Body of pancreas (tissue), 4 donors: ENCODE results near the gene GARNL3. TPM values are rescaled to one million over a fixed set of nuclear protein-coding genes. Genes with fewer than 3 reads are reported as not detected.

Source experiments
- ATAC-seq: fragments of 150-250 bp; one replicate; pipeline ENCODE4 v1.9.1; 2016
- DNase-seq, 4 donors: peaks; one replicate each; pipeline ENCODE4 v3.0.0-alpha.2; 2019
- H3K27ac ChIP-seq, 4 donors: fragments of 200-600 bp; sonication (generic); 1 replicate in 3 of 4; 2 replicates in 1 of 4; pipeline versions ENCODE4 v1.5.1 to v1.6.1; 2016 to 2019; ENCODE audit warnings: mild to moderate bottlenecking in 1 of 4, mixed read lengths in 1 of 4, moderate library complexity in 1 of 4
- H3K27me3 ChIP-seq, 2 donors: fragments of 200-600 bp; sonication (generic); one replicate each; pipeline ENCODE4 v1.6.0; 2016; ENCODE audit warnings: mild to moderate bottlenecking in 1 of 2
- H3K36me3 ChIP-seq, 2 donors: fragments of 200-600 bp; sonication (generic); replicated peaks in 1 of 2; 2 replicates each; pipeline ENCODE4 v1.5.1; 2016; ENCODE audit warnings: low read depth in 2 of 2; ENCODE audit not compliant: insufficient read depth in 1 of 2
- H3K4me1 ChIP-seq: fragments of 200-600 bp; sonication (generic); one replicate; pipeline ENCODE4 v1.6.0; 2016
- H3K4me3 ChIP-seq, 2 donors: fragments of 200-600 bp; sonication (generic); 1 replicate in 1 of 2; 2 replicates in 1 of 2; pipeline ENCODE4 v1.5.1; 2016 to 2019
- H3K9me3 ChIP-seq, 3 donors: fragments of 200-600 bp; sonication (generic); 1 replicate in 2 of 3; 2 replicates in 1 of 3; pipeline ENCODE4 v1.5.1; 2016
- CTCF ChIP-seq, 7 experiments: fragments of 450-650 bp in 4 of 7; fragments of 200-600 bp in 3 of 7; sonication (generic) in 3 of 7; IDR thresholded peaks; one replicate each; pipeline ENCODE4 v1.5.1; 2016 to 2019; ENCODE audit warnings: antibody characterized with exemption in 7 of 7
- POLR2A ChIP-seq, 3 donors: fragments of 450-650 bp; IDR thresholded peaks; one replicate each; pipeline ENCODE4 v1.6.1; 2016; ENCODE audit warnings: antibody characterized with exemption in 3 of 3, mild to moderate bottlenecking in 2 of 3
- WGBS, 2 donors: methylation state at CpG; one replicate each; pipeline ENCODE4 v1.1.5; 2017; 5-methylcytosine and 5-hydroxymethylcytosine counted together
- intact Hi-C: fragments of 100-400 bp; cut with DNase I; formaldehyde crosslinking; loops from one replicate; pipeline ENCODE4 v1.15.1; 2023
- total RNA-seq, 2 donors: library from RNA; depleted of rRNA; stranded (reverse); fragments of >200 nt; gene quantifications; one replicate each; pipeline ENCODE4 v1.1.0, GENCODE V29; 2016

Gene GARNL3
- total RNA-seq, 2 donors from 2014 or later = 5.9 to 23.6 TPM

GRCh38 chr9:127398715-127399400 lies 134.3 kb downstream of the GARNL3 start:
- Histone ChIP-seq H3K27ac (no peak overlapping the region), H3K4me3 (no peak overlapping the region), H3K9me3 (no peaks in the 10 kb centered on the region), H3K4me1 (peaks cover 19% of the 10 kb centered on the region), H3K36me3 (no peaks in the 10 kb centered on the region), H3K27me3 (no peaks in the 10 kb centered on the region)
- DNase-seq = no peak
- intact Hi-C loops = no loop called here
- ATAC-seq = no peak
- WGBS, 2 donors = 82 to 91% methylated on average over 7 to 13 of the region's 13 CpGs
- no peak for TF ChIP-seq CTCF (IDR thresholded peaks at IDR 0.05)
- TF ChIP-seq POLR2A (IDR thresholded peaks at IDR 0.05) = no peak

GRCh38 chr9:127399736-127400269 lies 135.2 kb downstream of the GARNL3 start:
- TF ChIP-seq POLR2A (IDR thresholded peaks at IDR 0.05) = no peak
- Histone ChIP-seq H3K27ac (no peak overlapping the region), H3K27me3 (no peaks in the 10 kb centered on the region), H3K36me3 (no peaks in the 10 kb centered on the region), H3K4me1 (peaks cover 19% of the 10 kb centered on the region), H3K9me3 (no peaks in the 10 kb centered on the region), H3K4me3 (no peak overlapping the region)
- DNase-seq (no peak), ATAC-seq (no peak)
- intact Hi-C loops = loop anchor here (10.0 kb wide), 1 partner anchor 175 kb away; no protein-coding TSS in a partner anchor
- WGBS, 2 donors = 85 to 89% methylated on average over 9 to 13 of the region's 14 CpGs

GRCh38 chr9:127402401-127403090 lies 138.0 kb downstream of the GARNL3 start:
- WGBS, 2 donors = 83 to 93% methylated on average over 6 to 10 of the region's 18 CpGs
- no peak for TF ChIP-seq CTCF (IDR thresholded peaks at IDR 0.05)
- no peak for TF ChIP-seq POLR2A (IDR thresholded peaks at IDR 0.05)
- peaks cover 0 to 3% of the 10 kb centered on the region in 2 donors for H3K36me3 ChIP-seq
- no peak overlapping the region for H3K4me3 ChIP-seq
- no peak overlapping the region for H3K27ac ChIP-seq
- no peak for DNase-seq
- no peaks in the 10 kb centered on the region for H3K27me3 ChIP-seq
- peaks cover 14% of the 10 kb centered on the region for H3K4me1 ChIP-seq
- ATAC-seq = no peak
- intact Hi-C loops = loop anchor here (10.0 kb wide), 1 partner anchor 178 kb away; no protein-coding TSS in a partner anchor
- no peaks in the 10 kb centered on the region for H3K9me3 ChIP-seq

- ATAC-seq = no peak
- TF ChIP-seq POLR2A (IDR thresholded peaks at IDR 0.05) (no peak), CTCF (IDR thresholded peaks at IDR 0.05) (no peak)
- DNase-seq = no peak
- intact Hi-C loops = loop anchor here (10.0 kb wide), 1 partner anchor 179 kb away; no protein-coding TSS in a partner anchor
- Histone ChIP-seq H3K27ac (no peak overlapping the region), H3K36me3 (peaks cover 0 to 3% of the 10 kb centered on the region in 2 donors), H3K9me3 (no peaks in the 10 kb centered on the region), H3K27me3 (no peaks in the 10 kb centered on the region), H3K4me1 (peaks cover 3% of the 10 kb centered on the region), H3K4me3 (no peak overlapping the region)
- WGBS, 2 donors = 84 to 92% methylated on average over 17 to 20 of the region's 22 CpGs
These were observed 139.1 kb downstream of the GARNL3 start for GRCh38 chr9:127403507-127404192.

GRCh38 chr9:127404631-127405030 lies 140.1 kb downstream of the GARNL3 start:
- WGBS, 2 donors = 82% methylated on average over 17 of the region's 23 CpGs; no CpG with 5 or more reads in 1 of the 2 donors
- intact Hi-C loops = loop anchor here (10.0 kb wide), 1 partner anchor 180 kb away; no protein-coding TSS in a partner anchor
- no peak for DNase-seq
- no peak overlapping the region for H3K4me3 ChIP-seq
- no peaks in the 10 kb centered on the region for H3K4me1 ChIP-seq
- H3K9me3 ChIP-seq = no peaks in the 10 kb centered on the region
- no peaks in the 10 kb centered on the region for H3K27me3 ChIP-seq
- TF ChIP-seq POLR2A (IDR thresholded peaks at IDR 0.05) = no peak
- H3K36me3 ChIP-seq = peaks cover 0 to 3% of the 10 kb centered on the region in 2 donors
- ATAC-seq = no peak
- H3K27ac ChIP-seq = no peak overlapping the region
